ENCODE results near the gene PLAU. TPM values are rescaled to one million over a fixed set of nuclear protein-coding genes. Genes with fewer than 3 reads are reported as not detected.

PLAU gene
- total RNA-seq, 2 experiments from 2014 or later, result not detected

DNA sequence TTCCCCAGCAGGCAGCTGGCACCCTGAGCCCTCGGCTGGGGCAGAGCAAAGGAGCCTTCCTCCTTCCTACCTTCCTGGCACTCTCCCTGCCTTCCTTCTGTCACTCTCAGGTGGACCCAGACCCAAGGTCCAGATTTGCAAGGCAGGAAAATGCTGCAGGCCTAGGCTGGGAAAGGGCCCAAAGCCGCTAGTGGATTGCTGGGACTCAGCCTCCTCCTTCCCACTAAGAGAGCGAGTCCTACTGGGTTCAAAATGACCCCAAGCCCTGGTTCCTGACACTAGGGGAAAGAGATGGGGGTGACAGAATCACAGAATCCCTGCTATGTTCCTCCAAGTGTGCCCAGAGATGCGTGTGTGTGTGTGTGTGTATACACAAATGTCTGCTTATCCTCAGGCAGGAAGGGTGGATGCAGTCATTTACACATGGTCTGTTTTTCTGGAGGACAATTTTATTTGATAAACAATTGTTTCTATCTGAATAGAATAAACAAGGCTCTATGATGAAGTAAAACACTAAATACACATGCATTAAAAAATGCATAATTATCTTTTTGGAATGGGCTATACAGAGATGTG lies 1.3 kb upstream of the PLAU start:
- Mint-ChIP-seq H3K36me3 (ENCODE audit: low read depth) (no peaks in the 10 kb centered on the region), H3K4me1 (ENCODE audit: low read depth) (peaks cover 33% of the 10 kb centered on the region), H3K27me3 (peaks cover 82% of the 10 kb centered on the region), H3K4me3 (peak overlapping the region; percentile 25), H3K9me3 (no peaks in the 10 kb centered on the region), H3K27ac (no peak overlapping the region)
- ATAC-seq (ENCODE audit: poor library complexity) (no peak), DNase-seq (no peak)
- peaks cover 32 to 62% of the 10 kb centered on the region in 2 experiments for H3K27me3 ChIP-seq (ENCODE audit: control insufficient read depth in 1 of 2, insufficient read depth in 2 of 2, low read length in 2 of 2)
- H3K27ac ChIP-seq (ENCODE audit: low read depth in 1 of 2, low read length in 2 of 2), result no peak overlapping the region
- TF ChIP-seq, protein P1, sequence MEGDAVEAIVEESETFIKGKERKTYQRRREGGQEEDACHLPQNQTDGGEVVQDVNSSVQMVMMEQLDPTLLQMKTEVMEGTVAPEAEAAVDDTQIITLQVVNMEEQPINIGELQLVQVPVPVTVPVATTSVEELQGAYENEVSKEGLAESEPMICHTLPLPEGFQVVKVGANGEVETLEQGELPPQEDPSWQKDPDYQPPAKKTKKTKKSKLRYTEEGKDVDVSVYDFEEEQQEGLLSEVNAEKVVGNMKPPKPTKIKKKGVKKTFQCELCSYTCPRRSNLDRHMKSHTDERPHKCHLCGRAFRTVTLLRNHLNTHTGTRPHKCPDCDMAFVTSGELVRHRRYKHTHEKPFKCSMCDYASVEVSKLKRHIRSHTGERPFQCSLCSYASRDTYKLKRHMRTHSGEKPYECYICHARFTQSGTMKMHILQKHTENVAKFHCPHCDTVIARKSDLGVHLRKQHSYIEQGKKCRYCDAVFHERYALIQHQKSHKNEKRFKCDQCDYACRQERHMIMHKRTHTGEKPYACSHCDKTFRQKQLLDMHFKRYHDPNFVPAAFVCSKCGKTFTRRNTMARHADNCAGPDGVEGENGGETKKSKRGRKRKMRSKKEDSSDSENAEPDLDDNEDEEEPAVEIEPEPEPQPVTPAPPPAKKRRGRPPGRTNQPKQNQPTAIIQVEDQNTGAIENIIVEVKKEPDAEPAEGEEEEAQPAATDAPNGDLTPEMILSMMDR (IDR thresholded peaks at IDR 0.05), result no peak
- H3K36me3 ChIP-seq (ENCODE audit: insufficient read depth, low read length), result no peaks in the 10 kb centered on the region
- POLR2A ChIA-PET, result interaction anchor here (0.9 kb wide), 1 partner anchor 31 kb away, joined by 3 read pairs; no protein-coding TSS in a partner anchor
- H3K9me3 ChIP-seq (ENCODE audit: control insufficient read depth in 1 of 2, insufficient read depth in 1 of 2, low read length in 2 of 2), result peaks cover 0 to 3% of the 10 kb centered on the region in 2 experiments
- intact Hi-C loops (cut with DNase I, micrococcal nuclease), result no loop called here
- peaks cover 35% of the 10 kb centered on the region for H3K4me1 ChIP-seq (ENCODE audit: insufficient read depth, low read length)
- no peak overlapping the region for H3K4me3 ChIP-seq (ENCODE audit: low read length)
- CTCF ChIA-PET, result interaction anchor here (1.6 kb wide), 1 partner anchor 23 kb away, joined by 4 read pairs; no protein-coding TSS in a partner anchor

DNA sequence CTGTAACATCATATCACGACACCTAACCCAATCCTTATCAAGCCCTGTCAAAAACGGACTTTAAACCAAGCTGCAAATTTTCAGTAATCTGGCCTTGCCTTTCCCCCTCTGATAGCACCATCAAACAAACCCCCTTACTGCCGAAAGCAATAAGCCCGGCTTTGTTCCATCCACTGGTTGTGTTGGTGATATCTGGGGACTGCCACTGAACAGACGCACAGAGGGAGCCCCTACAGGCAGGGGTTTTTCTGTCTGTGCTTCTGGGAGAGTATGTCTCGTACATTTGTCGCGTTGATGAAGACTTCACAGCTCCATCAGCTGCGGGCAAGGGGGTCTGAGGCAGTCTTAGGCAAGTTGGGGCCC lies 550 bp upstream of the PLAU start:
- Mint-ChIP-seq H3K27me3 (peaks cover 82% of the 10 kb centered on the region), H3K4me1 (ENCODE audit: low read depth) (peaks cover 33% of the 10 kb centered on the region), H3K27ac (no peak overlapping the region), H3K36me3 (ENCODE audit: low read depth) (no peaks in the 10 kb centered on the region), H3K9me3 (no peaks in the 10 kb centered on the region), H3K4me3 (peak overlapping the region; percentile 85)
- H3K9me3 ChIP-seq (ENCODE audit: control insufficient read depth in 1 of 2, insufficient read depth in 1 of 2, low read length in 2 of 2), result peaks cover 0 to 3% of the 10 kb centered on the region in 2 experiments
- H3K4me1 ChIP-seq (ENCODE audit: insufficient read depth, low read length), result peaks cover 35% of the 10 kb centered on the region
- ChIA-PET POLR2A (interaction anchor here (0.9 to 2.0 kb wide), 4 partner anchors 9 to 31 kb away, joined by 3 to 8 read pairs (median 4); no protein-coding TSS in a partner anchor), CTCF (no interaction called here)
- peaks cover 32 to 62% of the 10 kb centered on the region in 2 experiments for H3K27me3 ChIP-seq (ENCODE audit: control insufficient read depth in 1 of 2, insufficient read depth in 2 of 2, low read length in 2 of 2)
- H3K4me3 ChIP-seq (ENCODE audit: low read length), result peak overlapping the region; percentile 50
- H3K27ac ChIP-seq (ENCODE audit: low read depth in 1 of 2, low read length in 2 of 2), result no peak overlapping the region
- no peaks in the 10 kb centered on the region for H3K36me3 ChIP-seq (ENCODE audit: insufficient read depth, low read length)
- intact Hi-C loops (cut with DNase I, micrococcal nuclease), result no loop called here
- TF ChIP-seq, protein P1 (IDR thresholded peaks at IDR 0.05), result no peak
- peak; percentile 19 for ATAC-seq (ENCODE audit: poor library complexity)
- peak in 3 of 14 experiments; percentile 15 to 41 (median 38) for DNase-seq

DNA sequence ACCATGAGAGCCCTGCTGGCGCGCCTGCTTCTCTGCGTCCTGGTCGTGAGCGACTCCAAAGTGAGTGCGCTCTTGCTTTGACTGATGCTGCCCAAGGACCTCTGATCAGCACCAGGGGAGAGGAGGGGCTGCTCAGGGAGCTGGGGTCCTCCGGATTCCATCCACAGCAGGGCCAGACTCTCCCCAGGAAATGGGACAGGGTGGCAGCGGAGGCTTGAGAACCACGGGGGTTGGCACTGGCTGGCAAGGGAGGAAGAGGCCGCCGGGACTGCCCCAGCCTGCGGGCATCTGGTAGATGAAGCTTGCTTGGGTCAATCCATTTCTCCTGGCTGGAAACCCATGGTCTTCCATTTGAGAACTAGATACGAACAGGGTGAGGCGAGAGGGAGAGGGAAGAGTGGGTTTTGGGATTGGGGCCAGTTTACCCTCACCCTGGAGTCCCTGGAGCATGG lies 647 bp downstream of the PLAU start:
- Histone ChIP-seq H3K4me3 (ENCODE audit: low read length) (peak overlapping the region; percentile 58), H3K36me3 (ENCODE audit: insufficient read depth, low read length) (no peaks in the 10 kb centered on the region), H3K4me1 (ENCODE audit: insufficient read depth, low read length) (peaks cover 35% of the 10 kb centered on the region), H3K27me3 (ENCODE audit: control insufficient read depth in 1 of 2, insufficient read depth in 2 of 2, low read length in 2 of 2) (peaks cover 32 to 59% of the 10 kb centered on the region in 2 experiments), H3K9me3 (ENCODE audit: control insufficient read depth in 1 of 2, insufficient read depth in 1 of 2, low read length in 2 of 2) (peaks cover 0 to 3% of the 10 kb centered on the region in 2 experiments), H3K27ac (ENCODE audit: low read depth in 1 of 2, low read length in 2 of 2) (no peak overlapping the region)
- H3K4me3 Mint-ChIP-seq, result peak overlapping the region; percentile 94
- POLR2A ChIA-PET, result interaction anchor here (1.0 to 2.0 kb wide), 3 partner anchors 8 to 24 kb away, joined by 3 to 8 read pairs (median 4); no protein-coding TSS in a partner anchor
- intact Hi-C loops (cut with DNase I, micrococcal nuclease), result no loop called here
- no peak overlapping the region for H3K27ac Mint-ChIP-seq
- TF ChIP-seq, protein P1 (IDR thresholded peaks at IDR 0.05), result no peak
- DNase-seq (peak in 1 of 14 experiments; percentile 13), ATAC-seq (ENCODE audit: poor library complexity) (no peak)
- peaks cover 33% of the 10 kb centered on the region for H3K4me1 Mint-ChIP-seq (ENCODE audit: low read depth)
- CTCF ChIA-PET, result interaction anchor here (1.0 kb wide), 1 partner anchor 8 kb away, joined by 4 read pairs; no protein-coding TSS in a partner anchor
- peaks cover 83% of the 10 kb centered on the region for H3K27me3 Mint-ChIP-seq
- no peaks in the 10 kb centered on the region for H3K9me3 Mint-ChIP-seq
- H3K36me3 Mint-ChIP-seq (ENCODE audit: low read depth), result no peaks in the 10 kb centered on the region
